HEK293T (cell line): Measurements from ENCODE around the gene LTBP2.

Experiments used
- SP1 ChIP-seq: fragments of 450-650 bp; IDR thresholded peaks from 2 replicates; pipeline ENCODE4 v1.6.1; 2017
- TARDBP ChIP-seq: fragments of 450-650 bp; IDR thresholded peaks from 2 replicates; pipeline ENCODE4 v1.6.1; 2016

GRCh38 chr14:74634481-74634880 is 22.4 kb upstream of the LTBP2 start:
- TF ChIP-seq SP1, result no peak
- no peak for TF ChIP-seq TARDBP
